NCI-H1930 (cell line): ENCODE measurements around the gene TSPEAR.
"Not testable (repeated sequence)": the region's sequence is repeated elsewhere in the genome, so short reads cannot be mapped to it uniquely, and the experiment has no call there.

ENCODE experiments used
- DNase-seq, 2 experiments: peaks; one replicate each; lab custom pipeline; 2025; lab: John Stamatoyannopoulos, UW

The TSPEAR gene

DNA sequence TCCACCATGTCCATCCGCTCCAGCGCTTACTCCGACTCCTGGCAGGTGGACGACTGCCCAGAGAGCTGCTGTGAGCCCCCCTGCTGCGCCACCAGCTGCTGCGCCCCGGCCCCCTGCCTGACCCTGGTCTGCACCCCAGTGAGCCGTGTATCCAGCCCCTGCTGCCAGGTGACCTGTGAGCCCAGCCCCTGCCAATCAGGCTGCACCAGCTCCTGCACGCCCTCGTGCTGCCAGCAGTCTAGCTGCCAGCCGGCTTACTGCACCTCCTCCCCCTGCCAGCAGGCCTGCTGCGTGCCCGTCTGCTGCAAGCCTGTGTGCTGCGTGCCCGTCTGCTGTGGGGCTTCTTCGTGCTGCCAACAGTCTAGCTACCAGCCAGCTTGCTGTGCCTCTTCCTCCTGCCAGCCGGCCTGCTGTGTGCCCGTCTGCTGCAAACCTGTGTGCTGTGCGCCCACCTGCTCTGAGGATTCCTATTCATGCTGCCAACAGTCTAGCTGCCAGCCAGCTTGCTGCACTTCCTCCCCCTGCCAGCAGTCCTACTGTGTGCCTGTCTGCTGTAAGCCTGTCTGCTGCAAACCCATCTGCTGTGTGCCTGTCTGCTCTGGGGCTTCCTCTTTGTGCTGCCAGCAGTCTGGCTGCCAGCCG lies 84.1 kb downstream of the TSPEAR start:
- not testable (repeated sequence) for DNase-seq

DNA sequence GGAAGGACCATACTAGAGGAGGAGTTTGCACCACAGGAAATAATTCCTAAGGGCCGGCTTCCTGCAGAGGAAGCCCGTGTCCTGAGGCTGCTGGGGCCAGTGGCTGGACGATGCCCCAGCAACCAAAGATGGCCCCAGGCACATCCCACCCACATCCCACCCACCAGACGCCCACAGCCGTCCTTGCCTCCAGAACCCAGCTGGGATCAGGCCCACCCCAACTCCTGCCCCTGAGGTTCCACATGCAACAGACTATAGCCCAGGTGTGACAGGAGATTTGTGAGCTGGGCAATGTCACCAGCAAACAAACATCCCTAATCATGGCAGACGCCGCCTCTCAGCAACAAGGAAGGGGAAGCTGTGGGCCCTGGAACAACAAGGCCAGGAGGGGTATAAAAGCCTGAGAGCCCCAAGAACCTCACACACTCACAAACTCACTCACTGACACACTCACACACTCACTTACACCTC lies 84.7 kb downstream of the TSPEAR start, which contains the start of gene KRTAP10-9:
Gene KRTAP10-9, plus strand, starts transcription at position 421 of the 471 bp plus-strand sequence. CDS start 79 bp downstream, outside the sequence.
- no peak for DNase-seq

DNA sequence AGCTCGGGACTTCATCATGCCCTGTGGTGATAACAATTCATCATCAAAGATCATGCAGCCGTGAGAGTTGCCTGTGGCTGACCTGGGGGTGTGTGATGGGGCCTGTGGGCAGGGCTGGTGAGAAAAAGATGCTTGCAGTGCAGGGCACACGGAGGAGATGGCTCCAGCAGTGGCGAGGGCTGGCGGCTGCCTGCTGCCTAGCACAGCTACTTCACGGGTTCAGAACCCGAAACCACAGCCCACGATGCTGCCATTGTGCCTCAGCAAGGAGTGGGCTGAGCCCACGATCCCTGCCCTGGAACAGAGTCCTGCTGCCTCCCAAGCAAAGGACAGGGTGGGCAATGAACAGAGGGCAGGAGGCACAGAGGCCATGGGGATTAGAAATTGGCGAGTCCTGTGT lies 85.1 kb downstream of the TSPEAR start:
- DNase-seq: no peak

DNA sequence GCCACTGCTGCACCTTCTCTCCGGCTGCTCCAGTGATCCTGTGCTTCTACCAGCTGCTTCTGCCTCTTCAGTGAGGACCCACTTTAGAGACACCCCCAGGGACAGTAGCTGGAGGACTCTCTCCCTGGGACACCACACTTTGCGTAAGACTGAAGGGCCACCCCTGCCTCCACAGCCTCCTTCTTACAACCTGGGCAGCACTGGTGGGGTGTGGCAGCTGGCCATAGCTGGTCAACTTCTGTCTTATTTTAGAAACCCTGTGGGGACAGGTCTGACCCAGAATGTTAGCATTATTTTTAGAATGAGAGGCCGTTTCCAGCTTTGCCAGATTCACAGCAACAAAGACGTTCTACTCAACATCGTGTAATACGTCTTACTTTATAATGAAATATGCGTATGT lies 85.6 kb downstream of the TSPEAR start:
- no peak for DNase-seq

DNA sequence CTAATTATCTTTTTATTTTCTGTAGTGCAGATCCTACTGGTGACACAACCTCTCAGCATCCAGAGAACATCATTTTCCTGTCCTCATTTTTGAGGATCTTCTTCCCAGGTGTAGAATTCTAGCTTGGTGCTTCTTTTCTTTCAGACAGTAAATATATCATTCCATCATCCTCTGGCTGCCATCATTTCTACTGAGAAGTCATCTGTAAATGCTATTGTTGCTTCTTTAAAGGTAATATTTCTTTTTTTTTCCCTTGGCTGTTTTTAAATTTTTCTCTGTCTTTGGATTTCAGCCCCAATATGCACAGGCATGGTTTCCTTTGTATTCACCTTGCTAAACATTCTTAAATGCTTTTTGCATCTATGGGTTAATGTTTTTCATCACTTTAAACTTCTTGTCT lies 87.8 kb downstream of the TSPEAR start:
- no peak for DNase-seq

DNA sequence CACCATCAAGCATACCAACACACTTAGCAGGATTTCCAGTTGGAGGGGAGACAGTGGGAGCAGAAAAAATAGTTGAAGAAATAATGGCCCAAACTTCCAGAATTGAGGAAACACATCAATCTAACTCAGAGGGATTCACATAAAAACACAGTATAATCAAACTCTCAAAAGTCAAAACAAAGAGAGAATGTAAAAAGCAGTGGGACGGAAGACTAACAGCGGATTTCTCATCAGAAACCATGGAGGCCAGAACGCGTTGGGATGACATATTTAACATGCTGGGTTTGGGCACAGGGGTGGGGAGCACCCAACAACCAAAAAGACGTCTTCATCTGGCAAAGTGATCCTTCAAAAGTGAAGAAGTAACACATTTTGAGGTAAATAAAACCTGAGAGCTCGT lies 91.5 kb downstream of the TSPEAR start:
- DNase-seq: no peak

DNA sequence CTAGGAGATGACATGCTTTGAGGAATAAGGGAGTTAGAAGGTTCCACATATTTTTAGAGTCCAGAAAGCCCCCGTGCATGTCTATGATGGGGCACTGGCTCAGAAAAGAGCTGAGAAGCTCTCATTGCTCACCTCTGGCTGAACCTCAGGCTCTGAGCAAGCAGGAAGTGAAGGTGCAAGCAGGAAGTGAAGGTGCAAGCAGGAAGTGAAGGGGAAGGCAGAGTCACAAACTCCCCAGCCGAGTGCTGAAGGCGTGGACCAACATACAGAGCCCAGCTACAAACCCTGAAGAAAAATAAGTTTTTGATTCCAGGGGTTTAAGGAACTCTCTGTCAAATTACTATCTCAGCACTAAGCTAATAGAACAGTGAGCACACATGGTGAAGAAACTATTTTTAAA lies 92.5 kb downstream of the TSPEAR start:
- DNase-seq: no peak

DNA sequence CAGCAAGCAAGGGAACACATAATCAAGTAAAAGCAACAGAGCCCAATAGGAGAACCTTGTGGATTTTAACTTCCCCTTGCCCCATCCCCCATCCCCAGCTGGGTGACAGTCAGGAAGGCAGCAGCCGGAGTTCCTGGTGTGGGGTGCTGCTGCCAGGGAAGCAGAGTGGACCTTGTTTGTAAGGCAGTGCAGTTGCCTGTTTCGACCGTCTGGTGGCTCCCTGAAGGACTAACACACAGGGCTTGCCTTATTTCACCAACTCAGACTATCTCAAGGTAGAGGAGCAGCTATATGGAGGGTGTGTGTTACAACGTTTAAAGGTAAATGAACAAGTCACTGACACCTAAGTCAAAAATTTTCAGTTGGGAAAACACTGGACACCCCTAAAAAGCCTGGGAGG lies 92.9 kb downstream of the TSPEAR start:
- DNase-seq: no peak

DNA sequence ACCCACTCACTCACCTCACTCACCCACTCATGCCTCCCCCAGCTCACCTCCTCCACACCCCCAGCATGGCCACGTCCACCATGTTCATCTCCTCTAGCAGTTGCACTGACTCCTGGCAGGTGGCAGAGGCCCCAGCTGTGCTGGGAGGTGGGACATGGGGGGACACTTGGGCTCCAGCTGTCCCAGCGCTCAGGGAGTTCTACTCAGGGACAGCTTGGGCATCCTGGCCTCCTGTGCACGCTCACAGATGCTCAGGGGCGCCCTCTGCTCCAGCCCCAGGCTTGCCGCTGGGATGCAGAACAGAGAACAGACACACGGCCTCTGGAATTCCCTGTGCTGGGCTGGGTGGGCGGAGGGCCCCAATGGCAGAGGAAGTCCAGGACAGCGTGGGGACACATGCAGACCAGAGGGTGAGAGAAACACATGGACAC lies 94.3 kb downstream of the TSPEAR start:
- DNase-seq: no peak

DNA sequence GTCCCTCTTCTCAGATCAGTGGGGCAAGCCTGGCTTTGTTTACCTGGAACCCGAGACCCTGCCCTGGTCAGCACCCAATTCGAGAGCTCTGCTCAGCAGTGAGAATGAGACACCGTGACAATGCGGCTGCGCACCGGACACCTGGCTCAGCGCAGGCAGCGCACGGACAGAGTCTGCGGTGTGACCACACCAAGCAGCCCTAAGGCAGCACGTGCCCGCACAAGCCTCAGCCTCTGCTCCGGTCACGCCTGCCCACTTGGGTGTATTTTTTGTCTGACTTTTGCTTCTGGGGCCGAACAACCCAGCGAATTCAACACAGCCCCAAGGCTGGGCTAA lies 94.8 kb downstream of the TSPEAR start:
- no peak for DNase-seq

DNA sequence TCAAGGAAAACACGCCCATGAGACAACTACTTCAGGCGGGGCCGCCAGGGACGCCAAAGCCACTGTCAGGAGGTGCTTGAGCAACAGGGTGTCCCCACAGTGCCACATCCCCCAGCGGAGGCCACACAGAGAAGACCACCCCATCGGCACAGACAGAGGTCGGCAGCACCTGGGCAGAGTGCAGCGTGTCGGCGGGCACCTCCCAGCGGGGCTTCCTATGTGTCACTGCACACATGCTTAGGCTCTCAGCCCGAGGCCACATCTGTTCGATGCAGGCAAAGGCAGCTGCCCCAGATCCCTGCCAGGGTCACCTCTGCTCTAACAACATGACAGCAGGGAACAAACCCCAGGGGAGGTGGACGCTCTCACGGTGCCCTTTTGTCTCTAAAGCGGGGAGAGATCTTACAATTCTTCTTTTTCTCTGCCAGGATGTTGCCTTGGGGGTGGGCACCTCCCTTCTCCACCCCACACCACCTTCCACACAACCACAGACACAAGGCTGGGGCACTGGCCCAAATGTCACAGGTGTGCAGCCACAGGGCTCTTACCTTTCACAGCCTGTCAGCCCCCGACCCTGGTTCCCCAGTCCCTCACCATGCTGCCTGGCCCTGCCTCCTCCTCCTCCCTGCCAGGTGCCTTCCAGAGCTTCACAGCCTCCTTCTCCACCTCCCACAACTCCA lies 95.3 kb downstream of the TSPEAR start:
- no peak for DNase-seq

DNA sequence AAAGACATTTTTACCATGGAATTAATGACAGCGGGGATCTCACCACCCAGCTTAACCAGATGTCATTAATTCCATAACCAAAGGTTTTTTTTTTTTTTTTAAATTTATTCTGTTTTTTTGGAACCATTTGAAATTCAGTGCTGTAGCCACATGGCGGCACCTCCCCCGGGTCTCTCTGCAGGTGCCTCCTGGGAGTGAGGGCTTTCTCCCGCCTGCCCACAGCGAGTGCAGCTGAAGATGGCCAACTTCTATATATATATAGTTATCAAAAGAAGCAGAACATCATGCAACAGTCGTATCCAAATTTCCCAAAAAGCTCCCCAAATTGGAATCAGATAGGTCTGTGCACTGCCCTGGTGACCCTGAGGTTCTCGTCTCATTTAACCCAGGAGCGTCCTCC lies 95.9 kb downstream of the TSPEAR start:
- DNase-seq: no peak

DNA sequence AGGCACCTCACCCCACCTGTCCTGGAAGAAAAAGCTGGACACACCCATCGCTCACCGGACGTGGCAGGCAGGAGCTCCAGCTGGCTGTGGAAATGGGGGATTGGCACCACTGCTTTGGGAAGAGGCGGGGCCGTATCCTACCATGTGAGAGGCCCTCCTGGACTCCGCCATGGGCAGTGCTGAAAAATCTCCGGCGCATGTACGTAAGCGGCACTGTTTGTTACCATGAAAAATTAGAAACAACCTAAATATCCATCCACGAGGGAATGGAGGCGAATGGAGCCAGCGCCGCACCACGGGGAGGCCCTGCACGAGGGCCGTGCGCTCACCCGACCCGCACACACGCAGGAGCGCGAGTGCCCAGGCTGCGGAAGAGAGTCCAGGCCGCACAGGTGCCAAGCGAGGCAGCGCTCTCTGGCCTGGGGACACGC lies 96.4 kb downstream of the TSPEAR start:
- DNase-seq: no peak

DNA sequence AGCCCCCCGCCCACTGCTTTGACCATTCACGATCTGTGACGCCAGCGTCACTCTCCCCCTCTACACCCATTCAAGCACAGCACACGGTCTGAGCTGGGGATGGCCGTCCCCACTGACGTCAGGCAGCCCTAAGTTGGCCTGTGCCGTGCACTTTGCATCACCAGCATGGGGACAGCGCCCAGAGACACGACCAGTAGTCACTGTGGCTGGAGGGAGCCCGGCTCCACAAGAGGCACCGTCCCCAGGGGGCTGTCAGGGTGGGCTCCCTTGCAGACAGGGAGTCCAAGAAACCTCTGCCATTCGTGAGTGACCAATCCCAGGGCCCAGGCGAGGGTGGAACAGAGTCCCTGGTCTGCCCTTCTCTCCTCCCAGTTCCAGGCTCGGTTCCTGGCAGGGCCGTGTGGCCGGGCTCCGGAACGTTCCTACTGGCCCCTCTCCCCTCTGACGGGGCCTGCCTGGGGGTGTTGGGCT lies 97.2 kb downstream of the TSPEAR start:
- DNase-seq: no peak

DNA sequence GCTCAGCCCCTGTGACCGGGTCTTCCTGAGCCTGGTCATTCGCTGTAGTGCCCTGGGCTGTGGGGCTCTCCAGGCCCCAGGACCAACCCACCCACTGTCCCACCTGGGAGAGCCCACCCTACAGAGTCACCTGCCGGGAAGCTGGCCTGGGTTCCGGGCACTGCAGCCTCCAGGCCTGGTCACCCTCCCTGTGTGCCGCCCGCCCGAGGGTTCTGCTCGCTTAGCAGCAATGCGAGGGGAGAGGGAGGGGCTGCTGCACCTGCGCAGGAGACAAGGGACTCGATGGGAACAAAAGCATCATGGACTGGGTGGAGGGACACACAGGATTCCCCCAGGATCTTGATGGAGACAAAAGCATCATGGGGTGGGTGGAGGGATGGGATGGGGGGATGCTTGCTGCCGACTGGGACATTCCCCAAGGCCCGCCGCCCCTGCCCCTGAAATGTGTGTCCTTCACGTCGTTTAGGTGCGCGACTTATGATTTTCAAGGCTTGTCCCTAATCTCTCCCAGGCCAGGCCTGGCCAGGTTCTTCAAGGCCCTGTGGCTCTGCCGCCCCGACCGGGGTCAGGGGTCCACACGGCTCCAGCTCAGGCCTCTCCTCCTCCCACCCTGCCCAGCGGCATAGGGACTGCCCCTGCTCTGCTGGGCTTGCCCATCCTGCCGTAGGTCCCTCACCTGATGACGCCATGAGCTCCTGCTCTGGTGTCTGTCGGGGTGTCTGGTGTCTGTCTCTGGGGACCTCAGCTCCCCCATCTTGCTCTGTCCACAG lies 97.8 kb downstream of the TSPEAR start:
- no peak for DNase-seq

DNA sequence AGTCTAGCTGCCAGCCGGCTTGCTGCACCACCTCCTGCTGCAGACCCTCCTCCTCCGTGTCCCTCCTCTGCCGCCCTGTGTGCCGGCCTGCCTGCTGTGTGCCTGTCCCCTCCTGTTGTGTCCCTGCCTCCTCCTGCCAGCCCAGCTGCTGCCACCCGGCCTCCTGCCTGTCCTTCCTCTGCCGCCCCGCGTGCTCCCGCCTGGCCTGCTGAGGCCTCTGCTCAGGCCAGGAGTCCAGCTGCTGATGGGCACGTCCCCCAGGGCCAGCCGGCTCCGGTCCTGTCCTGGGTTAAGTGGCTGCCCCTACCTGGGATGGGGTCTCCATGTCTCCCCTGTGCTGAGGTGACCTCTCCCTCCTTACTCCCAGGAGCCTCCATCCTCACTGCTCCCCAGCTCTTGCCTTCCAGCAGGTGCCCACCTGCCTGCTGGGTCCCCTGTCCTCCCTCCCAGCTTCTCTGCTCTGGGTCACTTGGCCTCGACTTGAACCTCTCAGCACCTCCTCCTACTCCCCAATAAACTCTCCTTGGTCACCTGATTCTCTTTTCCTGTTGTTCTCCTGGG lies 98.6 kb downstream of the TSPEAR start:
- no peak for DNase-seq

DNA sequence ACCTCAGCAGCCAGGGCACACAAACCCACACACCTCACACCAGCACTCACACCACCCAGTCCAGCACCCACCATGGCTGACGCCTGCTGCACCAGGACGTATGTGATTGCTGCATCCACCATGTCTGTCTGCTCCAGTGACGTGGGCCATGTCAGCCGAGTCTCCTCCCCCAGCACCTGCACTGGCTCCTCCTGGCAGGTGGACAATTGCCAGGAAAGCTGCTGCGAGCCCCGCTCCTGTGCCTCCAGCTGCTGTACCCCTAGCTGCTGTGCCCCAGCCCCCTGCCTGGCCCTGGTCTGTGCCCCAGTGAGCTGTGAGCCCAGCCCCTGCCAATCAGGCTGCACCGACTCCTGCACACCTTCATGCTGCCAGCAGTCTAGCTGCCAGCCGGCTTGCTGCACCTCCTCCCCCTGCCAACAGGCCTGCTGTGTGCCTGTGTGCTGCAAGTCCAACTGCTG lies 99.3 kb downstream of the TSPEAR start, which contains the start of gene KRTAP10-8:
Gene KRTAP10-8, plus strand, starts transcription at position 51 of the 458 bp plus-strand sequence. Its CDS starts 22 bp downstream, at position 73.
- no peak for DNase-seq

DNA sequence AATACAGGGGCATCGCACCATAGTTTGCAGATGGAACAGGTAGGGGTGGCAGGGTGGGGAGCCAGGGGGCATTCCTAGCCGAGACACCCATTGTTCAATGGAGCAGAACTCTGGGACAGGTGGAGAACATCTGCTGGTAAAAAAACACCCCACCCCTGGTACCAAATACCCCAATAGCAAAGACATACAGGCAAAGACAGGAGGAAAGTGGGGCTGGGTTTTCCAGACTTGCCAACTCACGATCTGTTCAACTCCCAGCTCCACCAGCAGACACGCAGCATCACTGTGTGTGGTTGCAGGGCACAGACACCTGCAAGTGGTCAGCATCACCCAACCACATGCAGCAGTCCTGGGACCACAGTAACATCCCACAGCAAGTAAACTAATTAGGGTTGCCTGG lies 99.8 kb downstream of the TSPEAR start:
- no peak for DNase-seq

DNA sequence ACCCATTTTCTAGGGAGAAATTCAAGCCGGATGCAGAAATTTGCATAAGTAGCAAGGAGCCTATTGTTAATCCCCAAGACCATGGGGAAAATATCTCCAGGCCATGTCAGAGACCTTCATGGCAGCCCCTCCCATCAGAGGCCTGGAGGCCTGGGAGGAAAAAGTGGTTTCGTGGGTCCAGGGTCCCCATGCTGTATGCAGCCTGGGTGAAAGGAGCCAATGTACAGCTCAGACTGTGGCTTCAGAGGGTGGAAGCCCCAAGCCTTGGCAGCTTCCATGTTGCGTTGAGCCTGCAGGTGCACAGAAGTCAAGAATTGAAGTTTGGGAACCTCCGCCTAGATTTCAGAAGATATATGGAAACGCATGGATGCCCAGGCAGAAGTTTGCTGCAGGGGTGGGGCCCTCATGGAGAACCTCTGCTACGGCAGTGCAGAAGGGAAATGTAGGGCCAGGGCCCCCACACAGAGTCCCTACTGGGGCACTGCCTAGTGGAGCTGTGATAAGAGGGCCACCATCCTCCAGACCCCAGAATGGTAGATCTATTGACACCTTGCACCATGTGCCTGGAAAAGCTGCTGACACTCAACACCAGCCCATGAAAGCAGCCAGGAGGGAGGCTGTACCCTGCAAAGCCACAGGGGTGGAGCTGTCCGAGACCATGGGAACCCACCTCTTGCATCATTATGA lies 101.1 kb downstream of the TSPEAR start:
- DNase-seq: not testable (repeated sequence)

DNA sequence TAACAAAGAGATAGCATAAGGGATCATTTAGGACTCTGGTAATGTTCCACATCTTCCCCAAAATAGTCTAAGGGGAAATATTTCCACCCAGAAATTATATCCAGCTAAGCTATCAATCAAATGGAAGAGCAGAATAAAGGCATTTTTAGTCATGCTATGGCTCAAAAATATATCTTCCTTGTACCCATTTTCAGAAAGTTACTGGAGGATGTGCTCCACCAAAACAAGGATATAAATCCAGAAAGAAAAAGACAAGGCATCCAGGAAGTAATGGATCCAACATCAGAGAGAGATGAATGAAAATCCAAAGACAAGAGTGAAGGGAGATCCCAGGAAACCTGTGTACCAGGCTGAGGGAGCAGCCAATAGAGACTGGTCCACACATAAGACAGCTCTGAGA lies 102.2 kb downstream of the TSPEAR start:
- no peak for DNase-seq

DNA sequence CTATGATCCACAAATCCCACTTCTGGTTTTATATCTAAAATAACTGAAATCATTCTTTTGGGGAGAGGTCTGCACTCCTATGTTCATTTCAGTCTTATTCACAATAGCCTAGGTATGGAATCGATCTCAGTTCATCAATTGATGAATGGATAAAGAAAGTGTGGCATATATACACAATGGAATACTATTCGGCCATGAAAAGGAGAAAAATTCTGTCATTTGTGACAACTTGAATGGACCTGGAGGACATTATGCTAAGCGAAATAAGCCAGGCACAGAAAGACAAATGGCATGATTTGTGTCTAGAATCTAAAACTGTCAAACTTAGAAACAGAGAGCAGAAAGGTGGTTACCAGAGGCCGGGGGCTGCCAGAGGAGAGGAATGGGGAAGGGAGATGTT lies 104.9 kb downstream of the TSPEAR start:
- no peak for DNase-seq

DNA sequence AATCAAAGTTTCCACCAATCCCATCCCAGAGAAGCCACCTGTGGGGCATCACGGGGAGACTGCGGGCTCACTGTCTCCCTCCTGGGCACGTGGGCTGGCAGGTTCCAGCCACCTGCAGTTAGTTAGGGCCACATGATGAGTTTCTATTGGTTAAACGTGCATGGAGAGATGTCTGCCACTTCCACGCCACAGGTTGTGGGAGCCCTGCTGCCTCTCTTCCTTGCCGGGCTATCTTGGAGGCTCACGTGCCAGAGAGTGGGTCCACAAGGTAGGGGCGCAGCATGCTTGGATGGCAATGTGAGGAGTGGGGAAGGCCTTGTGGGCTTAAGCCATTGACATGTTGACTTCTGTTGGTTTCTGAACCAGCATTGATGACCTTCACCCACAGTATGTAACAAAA lies 107.5 kb downstream of the TSPEAR start:
- no peak for DNase-seq
